Spleen (tissue), 7 donors: ENCODE measurements around the gene ELP4.

Experiments used
- POLR2A ChIP-seq, 3 donors: fragments of 450-650 bp; IDR thresholded peaks; one replicate each; pipeline ENCODE4 v1.5.1; 2017; ENCODE audit warnings: antibody characterized with exemption in 3 of 3, mild to moderate bottlenecking in 1 of 3
- POLR2AphosphoS5 ChIP-seq, 3 donors: sonication (generic); formaldehyde crosslinking; IDR thresholded peaks; one replicate each; pipeline ENCODE4 v1.5.1; 2017; ENCODE audit warnings: antibody characterized with exemption in 3 of 3
- TF ChIP-seq, protein P1 (sequence below), 11 experiments: fragments of 200-600 bp in 7 of 11; fragments of 450-650 bp in 4 of 11; sonication (generic) in 4 of 11; IDR thresholded peaks in 8 of 11; conservative IDR thresholded peaks in 3 of 11; 1 replicate in 7 of 11; 2 replicates in 4 of 11; pipeline versions ENCODE4 v1.4.0 to v1.8.0; 2016 to 2021; ENCODE audit warnings: antibody characterized with exemption in 11 of 11, inconsistent platforms in 4 of 11, mild to moderate bottlenecking in 1 of 11
- donor health status: DM: no; HTN: no; CAD: no; lungs with moderate emphysema.
- donor health status: DM: no; HTN: no; CAD: no.
- donor health status: DM: no; HTN: no; CAD: no.

GRCh38 chr11:31720671-31721365 is 211.3 kb downstream of the ELP4 start:
- TF ChIP-seq POLR2AphosphoS5 (IDR thresholded peaks at IDR 0.05): no peak
- TF ChIP-seq, protein P1, sequence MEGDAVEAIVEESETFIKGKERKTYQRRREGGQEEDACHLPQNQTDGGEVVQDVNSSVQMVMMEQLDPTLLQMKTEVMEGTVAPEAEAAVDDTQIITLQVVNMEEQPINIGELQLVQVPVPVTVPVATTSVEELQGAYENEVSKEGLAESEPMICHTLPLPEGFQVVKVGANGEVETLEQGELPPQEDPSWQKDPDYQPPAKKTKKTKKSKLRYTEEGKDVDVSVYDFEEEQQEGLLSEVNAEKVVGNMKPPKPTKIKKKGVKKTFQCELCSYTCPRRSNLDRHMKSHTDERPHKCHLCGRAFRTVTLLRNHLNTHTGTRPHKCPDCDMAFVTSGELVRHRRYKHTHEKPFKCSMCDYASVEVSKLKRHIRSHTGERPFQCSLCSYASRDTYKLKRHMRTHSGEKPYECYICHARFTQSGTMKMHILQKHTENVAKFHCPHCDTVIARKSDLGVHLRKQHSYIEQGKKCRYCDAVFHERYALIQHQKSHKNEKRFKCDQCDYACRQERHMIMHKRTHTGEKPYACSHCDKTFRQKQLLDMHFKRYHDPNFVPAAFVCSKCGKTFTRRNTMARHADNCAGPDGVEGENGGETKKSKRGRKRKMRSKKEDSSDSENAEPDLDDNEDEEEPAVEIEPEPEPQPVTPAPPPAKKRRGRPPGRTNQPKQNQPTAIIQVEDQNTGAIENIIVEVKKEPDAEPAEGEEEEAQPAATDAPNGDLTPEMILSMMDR (IDR thresholded peaks at IDR 0.05 in 8 of 11, conservative IDR thresholded peaks at IDR 0.05 in 3 of 11): no peak
- TF ChIP-seq POLR2A (IDR thresholded peaks at IDR 0.05): no peak
